ENCODE results near the gene RUNX1.
"Not testable (repeated sequence)": the region's sequence is repeated elsewhere in the genome, so short reads cannot be mapped to it uniquely, and the experiment has no call there.

The RUNX1 gene

GRCh38 chr21:34966881-34967280 lies 82.2 kb downstream of the RUNX1 start:
- not testable (repeated sequence) for DNase-seq

GRCh38 chr21:34965200-34966174 lies 83.6 kb downstream of the RUNX1 start:
- DNase-seq: no peak

- no peak for DNase-seq
Observed at GRCh38 chr21:34962586-34963222, 86.4 kb downstream of the RUNX1 start.

GRCh38 chr21:34962136-34962535 lies 87.0 kb downstream of the RUNX1 start:
- DNase-seq: no peak

GRCh38 chr21:34960687-34961086 lies 88.4 kb downstream of the RUNX1 start:
- no peak for DNase-seq

GRCh38 chr21:34959607-34960006 lies 89.5 kb downstream of the RUNX1 start:
- no peak for DNase-seq

GRCh38 chr21:34958040-34958439 lies 91.1 kb downstream of the RUNX1 start:
- DNase-seq: no peak

- DNase-seq: no peak
Observed at GRCh38 chr21:34956416-34957316, 92.4 kb downstream of the RUNX1 start.

GRCh38 chr21:34953950-34954349 lies 95.2 kb downstream of the RUNX1 start:
- DNase-seq: no peak

GRCh38 chr21:34952701-34953100 lies 96.4 kb downstream of the RUNX1 start:
- DNase-seq: no peak

- not testable (repeated sequence) for DNase-seq
Observed at GRCh38 chr21:34951868-34952267, 97.2 kb downstream of the RUNX1 start.

- no peak for DNase-seq
Observed at GRCh38 chr21:34950980-34951379, 98.1 kb downstream of the RUNX1 start.

GRCh38 chr21:34949499-34949898 lies 99.6 kb downstream of the RUNX1 start:
- no peak for DNase-seq

GRCh38 chr21:34949030-34949429 lies 100.1 kb downstream of the RUNX1 start:
- no peak for DNase-seq

- DNase-seq: no peak
Observed at GRCh38 chr21:34948157-34948556, 100.9 kb downstream of the RUNX1 start.

GRCh38 chr21:34946916-34947534 lies 102.1 kb downstream of the RUNX1 start:
- no peak for DNase-seq

- DNase-seq: no peak
Observed at GRCh38 chr21:34946385-34946840, 102.7 kb downstream of the RUNX1 start.

- DNase-seq: no peak
Observed at GRCh38 chr21:34945288-34945687, 103.8 kb downstream of the RUNX1 start.

- no peak for DNase-seq
Observed at GRCh38 chr21:34944015-34944755, 104.9 kb downstream of the RUNX1 start.

GRCh38 chr21:34942911-34943310 lies 106.2 kb downstream of the RUNX1 start:
- no peak for DNase-seq

- no peak for DNase-seq
Observed at GRCh38 chr21:34941162-34941561, 107.9 kb downstream of the RUNX1 start.

Measured in NCI-H1694 (cell line).